HEK293 (cell line): ENCODE measurements around the gene DAGLB.

Source experiments
- ZNF175 ChIP-seq: fragments of 450-650 bp; formaldehyde crosslinking; IDR thresholded peaks from 2 replicates; pipeline ENCODE4 v1.5.1; 2016; ENCODE audit warnings: missing biosample characterization, missing genetic modification characterization
- TF ChIP-seq, protein P1 (sequence below): fragments of 450-650 bp; IDR thresholded peaks from 2 replicates; pipeline ENCODE4 v1.5.1; 2018; ENCODE audit warnings: missing biosample characterization, missing genetic modification characterization
- TF ChIP-seq, protein P2 (sequence below): fragments of 450-650 bp; formaldehyde crosslinking; IDR thresholded peaks from 2 replicates; pipeline ENCODE4 v1.5.1; 2016; ENCODE audit warnings: missing biosample characterization, missing genetic modification characterization

DNA sequence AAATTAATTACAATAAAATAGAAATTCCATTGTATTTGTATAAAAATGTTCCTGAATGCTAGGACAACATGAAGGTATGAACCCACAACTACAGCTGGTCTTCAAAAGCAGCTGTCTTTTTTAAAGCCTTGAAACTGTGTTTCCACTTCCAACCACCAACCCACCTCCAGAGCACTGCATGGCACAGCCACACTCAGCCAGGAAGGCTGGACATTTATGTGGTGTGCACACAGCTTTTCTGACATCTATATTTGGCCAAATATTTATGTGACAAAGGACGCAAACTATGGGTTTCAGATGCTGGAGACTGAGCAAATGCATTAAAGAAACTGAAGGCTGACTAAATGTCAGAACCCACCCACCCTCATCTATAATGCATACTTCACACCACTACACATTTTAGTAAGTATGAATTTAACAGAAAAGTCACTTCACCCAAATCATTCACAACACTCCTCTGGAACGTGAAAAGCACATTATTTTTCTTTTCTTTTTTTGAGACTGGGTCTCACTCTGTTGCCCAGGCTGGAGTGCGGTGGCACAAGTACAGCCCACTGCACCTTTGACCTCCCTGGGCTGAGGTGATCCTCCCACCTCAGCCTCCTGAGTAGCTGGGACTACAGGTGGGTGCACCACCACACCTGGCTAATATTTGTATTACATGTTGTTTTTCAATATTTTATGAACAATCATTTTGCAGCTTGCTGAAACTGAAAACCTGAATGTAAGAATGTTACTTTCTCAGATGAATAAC, 27.9 kb upstream of the DAGLB start:
- TF ChIP-seq ZNF175 (tag by site-specific recombination) = no peak
- TF ChIP-seq, protein P1, sequence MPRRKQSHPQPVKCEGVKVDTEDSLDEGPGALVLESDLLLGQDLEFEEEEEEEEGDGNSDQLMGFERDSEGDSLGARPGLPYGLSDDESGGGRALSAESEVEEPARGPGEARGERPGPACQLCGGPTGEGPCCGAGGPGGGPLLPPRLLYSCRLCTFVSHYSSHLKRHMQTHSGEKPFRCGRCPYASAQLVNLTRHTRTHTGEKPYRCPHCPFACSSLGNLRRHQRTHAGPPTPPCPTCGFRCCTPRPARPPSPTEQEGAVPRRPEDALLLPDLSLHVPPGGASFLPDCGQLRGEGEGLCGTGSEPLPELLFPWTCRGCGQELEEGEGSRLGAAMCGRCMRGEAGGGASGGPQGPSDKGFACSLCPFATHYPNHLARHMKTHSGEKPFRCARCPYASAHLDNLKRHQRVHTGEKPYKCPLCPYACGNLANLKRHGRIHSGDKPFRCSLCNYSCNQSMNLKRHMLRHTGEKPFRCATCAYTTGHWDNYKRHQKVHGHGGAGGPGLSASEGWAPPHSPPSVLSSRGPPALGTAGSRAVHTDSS (tag by site-specific recombination) = no peak
- TF ChIP-seq, protein P2, sequence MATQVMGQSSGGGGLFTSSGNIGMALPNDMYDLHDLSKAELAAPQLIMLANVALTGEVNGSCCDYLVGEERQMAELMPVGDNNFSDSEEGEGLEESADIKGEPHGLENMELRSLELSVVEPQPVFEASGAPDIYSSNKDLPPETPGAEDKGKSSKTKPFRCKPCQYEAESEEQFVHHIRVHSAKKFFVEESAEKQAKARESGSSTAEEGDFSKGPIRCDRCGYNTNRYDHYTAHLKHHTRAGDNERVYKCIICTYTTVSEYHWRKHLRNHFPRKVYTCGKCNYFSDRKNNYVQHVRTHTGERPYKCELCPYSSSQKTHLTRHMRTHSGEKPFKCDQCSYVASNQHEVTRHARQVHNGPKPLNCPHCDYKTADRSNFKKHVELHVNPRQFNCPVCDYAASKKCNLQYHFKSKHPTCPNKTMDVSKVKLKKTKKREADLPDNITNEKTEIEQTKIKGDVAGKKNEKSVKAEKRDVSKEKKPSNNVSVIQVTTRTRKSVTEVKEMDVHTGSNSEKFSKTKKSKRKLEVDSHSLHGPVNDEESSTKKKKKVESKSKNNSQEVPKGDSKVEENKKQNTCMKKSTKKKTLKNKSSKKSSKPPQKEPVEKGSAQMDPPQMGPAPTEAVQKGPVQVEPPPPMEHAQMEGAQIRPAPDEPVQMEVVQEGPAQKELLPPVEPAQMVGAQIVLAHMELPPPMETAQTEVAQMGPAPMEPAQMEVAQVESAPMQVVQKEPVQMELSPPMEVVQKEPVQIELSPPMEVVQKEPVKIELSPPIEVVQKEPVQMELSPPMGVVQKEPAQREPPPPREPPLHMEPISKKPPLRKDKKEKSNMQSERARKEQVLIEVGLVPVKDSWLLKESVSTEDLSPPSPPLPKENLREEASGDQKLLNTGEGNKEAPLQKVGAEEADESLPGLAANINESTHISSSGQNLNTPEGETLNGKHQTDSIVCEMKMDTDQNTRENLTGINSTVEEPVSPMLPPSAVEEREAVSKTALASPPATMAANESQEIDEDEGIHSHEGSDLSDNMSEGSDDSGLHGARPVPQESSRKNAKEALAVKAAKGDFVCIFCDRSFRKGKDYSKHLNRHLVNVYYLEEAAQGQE = no peak
